HCT116 (cell line): ENCODE data around the gene C14orf93. TPM values are rescaled to one million over a fixed set of nuclear protein-coding genes. Genes with fewer than 3 reads are reported as not detected.

Source experiments
- ATAC-seq: fragments of 200-7000 bp; cut with Tn5 transposase; 2 replicates; pipeline ENCODE4 v1.9.1; 2020; ENCODE audit warnings: mild to moderate bottlenecking, moderate library complexity
- BruUV-seq: library from RNA; stranded (reverse); fragments of 400-500 nt; replicated peaks from 2 replicates; lab custom pipeline; 2021; lab: Mats Ljungman, UMichigan
- CTCF ChIA-PET: fragments of 300-600 bp; sonication (Branson Sonifier 250); formaldehyde crosslinking; loops from one replicate; lab custom pipeline; 2021; ENCODE audit warnings: antibody characterized with exemption; lab: Charles Lee
- POLR2A ChIA-PET: fragments of 300-600, 350-600 bp; sonication (Branson Sonifier 250); formaldehyde crosslinking; loops from one replicate; lab custom pipeline; 2021; ENCODE audit warnings: antibody characterized with exemption; lab: Charles Lee
- RAD21 ChIA-PET, 2 experiments: fragments of 300-600 bp; sonication (Branson Sonifier 250); formaldehyde crosslinking; loops; one replicate each; lab custom pipeline; 2023; ENCODE audit warnings: low total read pairs in 2 of 2; ENCODE audit not compliant: uncharacterized antibody in 2 of 2, unreplicated experiment in 2 of 2, low non-redundant PET in 1 of 2; lab: Charles Lee
- DNase-seq: peaks from one replicate; pipeline ENCODE4 v3.0.0-alpha.2; 2010; ENCODE audit warnings: low read depth, low spot score
- H2AFZ ChIP-seq: fragments of 200-600 bp; shearing (Covaris generic), sonication (generic); 2 replicates; pipeline ENCODE4 v1.6.1; 2017; ENCODE audit warnings: low read depth, mixed run types, mixed read lengths, antibody characterized with exemption, low read length; ENCODE audit not compliant: poor library complexity, severe bottlenecking
- H3K27ac ChIP-seq: 2 replicates; pipeline ENCODE4 v1.5.1; 2012; ENCODE audit warnings: low read depth, low read length
- H3K27me3 ChIP-seq: fragments of 200-600 bp; sonication (generic); 2 replicates; pipeline ENCODE4 v1.6.1; 2016; ENCODE audit warnings: mixed run types, low read length, mixed read lengths; ENCODE audit not compliant: insufficient read depth
- H3K36me3 ChIP-seq, 2 experiments: fragments of 200-500 bp in 1 of 2; fragments of 200-600 bp in 1 of 2; sonication (Bioruptor generic) in 1 of 2; sonication (generic) in 1 of 2; 2 replicates each; pipeline versions ENCODE4 v1.5.1 to v1.6.1; 2014 to 2016; ENCODE audit warnings: low read length in 2 of 2, inconsistent platforms in 1 of 2, mixed read lengths in 1 of 2, mixed run types in 1 of 2; ENCODE audit not compliant: insufficient read depth in 2 of 2, control insufficient read depth in 1 of 2
- H3K4me1 ChIP-seq, 2 experiments: fragments of 200-600 bp in 1 of 2; sonication (generic) in 1 of 2; 2 replicates each; pipeline versions ENCODE4 v1.5.1 to v1.6.1; 2012 to 2017; ENCODE audit warnings: low read length in 2 of 2, inconsistent platforms in 1 of 2, mild to moderate bottlenecking in 1 of 2, mixed read lengths in 1 of 2, mixed run types in 1 of 2, moderate library complexity in 1 of 2; ENCODE audit not compliant: insufficient read depth in 2 of 2, control insufficient read depth in 1 of 2
- H3K4me2 ChIP-seq: fragments of 200-600 bp; sonication (generic); 2 replicates; pipeline ENCODE4 v1.6.1; 2017; ENCODE audit warnings: mixed run types, low read length, mixed read lengths
- H3K4me3 ChIP-seq, 2 experiments: fragments of 200-600 bp in 1 of 2; sonication (generic) in 1 of 2; replicated peaks in 1 of 2; 2 replicates each; pipeline ENCODE4 v1.5.1; 2011 to 2016; ENCODE audit warnings: low read length in 2 of 2, control low read depth in 1 of 2, low read depth in 1 of 2, mild to moderate bottlenecking in 1 of 2, mixed read lengths in 1 of 2, mixed run types in 1 of 2
- H3K79me2 ChIP-seq: fragments of 200-600 bp; sonication (generic); 2 replicates; pipeline ENCODE4 v1.6.1; 2017; ENCODE audit warnings: mild to moderate bottlenecking, mixed run types, low read length, moderate library complexity, mixed read lengths; ENCODE audit not compliant: insufficient read depth
- H3K9ac ChIP-seq: fragments of 200-600 bp; sonication (generic); 2 replicates; pipeline ENCODE4 v1.6.1; 2016; ENCODE audit warnings: low read length, mixed read lengths
- H3K9me2 ChIP-seq: fragments of 200-600 bp; sonication (generic), shearing (Covaris generic); 2 replicates; pipeline ENCODE4 v1.6.1; 2017; ENCODE audit warnings: mixed run types, mild to moderate bottlenecking, moderate library complexity; ENCODE audit not compliant: insufficient read depth
- H3K9me3 ChIP-seq, 2 experiments: fragments of 200-500 bp in 1 of 2; fragments of 200-600 bp in 1 of 2; sonication (Bioruptor generic) in 1 of 2; sonication (generic) in 1 of 2; 2 replicates each; pipeline ENCODE4 v1.6.1; 2014 to 2017; ENCODE audit warnings: low read length in 2 of 2, mixed read lengths in 2 of 2, inconsistent platforms in 1 of 2, low read depth in 1 of 2, mild to moderate bottlenecking in 1 of 2, mixed run types in 1 of 2, moderate library complexity in 1 of 2; ENCODE audit not compliant: control insufficient read depth in 1 of 2, insufficient read depth in 1 of 2
- H4K20me1 ChIP-seq: fragments of 200-600 bp; sonication (generic), shearing (Covaris generic); 2 replicates; pipeline ENCODE4 v1.6.1; 2017; ENCODE audit warnings: mixed run types, mild to moderate bottlenecking, moderate library complexity; ENCODE audit not compliant: insufficient read depth
- ATF3 ChIP-seq: IDR thresholded peaks from 2 replicates; pipeline ENCODE4 v1.6.1; 2012
- CEBPB ChIP-seq: IDR thresholded peaks from 2 replicates; pipeline ENCODE4 v1.6.1; 2012; ENCODE audit warnings: low read depth
- CTCF ChIP-seq, 3 experiments: fragments of 200-600 bp in 1 of 3; sonication (generic) in 1 of 3; IDR thresholded peaks in 2 of 3; conservative IDR thresholded peaks in 1 of 3; 2 replicates each; pipeline ENCODE4 v1.5.1; 2012 to 2017; ENCODE audit warnings: low read depth in 2 of 3, low read length in 2 of 3, antibody characterized with exemption in 1 of 3, borderline replicate concordance in 1 of 3, control low read depth in 1 of 3, mild to moderate bottlenecking in 1 of 3, mixed read lengths in 1 of 3, mixed run types in 1 of 3, moderate library complexity in 1 of 3; ENCODE audit not compliant: insufficient read depth in 1 of 3
- EGR1 ChIP-seq: IDR thresholded peaks from 2 replicates; pipeline ENCODE4 v1.6.1; 2012; ENCODE audit warnings: low read depth
- ELF1 ChIP-seq: IDR thresholded peaks from 2 replicates; pipeline ENCODE4 v1.6.1; 2012; ENCODE audit warnings: low read depth, borderline replicate concordance
- EZH2 ChIP-seq: fragments of 200-600 bp; sonication (generic); IDR thresholded peaks from 2 replicates; pipeline ENCODE4 v1.6.1; 2017; ENCODE audit warnings: antibody characterized with exemption, mixed run types
- FOSL1 ChIP-seq: IDR thresholded peaks from 2 replicates; pipeline ENCODE4 v1.6.1; 2012; ENCODE audit warnings: low read depth
- POLR2A ChIP-seq: IDR thresholded peaks from 2 replicates; pipeline ENCODE4 v1.7.0; 2011; ENCODE audit warnings: borderline replicate concordance; ENCODE audit not compliant: insufficient read depth, insufficient read length; ENCODE audit errors: extremely low read depth
- POLR2AphosphoS5 ChIP-seq: IDR thresholded peaks from 2 replicates; pipeline ENCODE4 v1.6.1; 2011; ENCODE audit warnings: mild to moderate bottlenecking, low read depth, low read length, moderate library complexity
- REST ChIP-seq: IDR thresholded peaks from 2 replicates; pipeline ENCODE4 v1.6.1; 2012; ENCODE audit warnings: low read depth
- SIN3A ChIP-seq: IDR thresholded peaks from 2 replicates; pipeline ENCODE4 v1.6.1; 2012; ENCODE audit warnings: low read depth
- SP1 ChIP-seq: IDR thresholded peaks from 2 replicates; pipeline ENCODE4 v1.6.1; 2012; ENCODE audit warnings: low read depth
- SRF ChIP-seq: IDR thresholded peaks from 2 replicates; pipeline ENCODE4 v1.6.1; 2012; ENCODE audit warnings: low read depth
- TCF7L2 ChIP-seq: IDR thresholded peaks from 2 replicates; pipeline ENCODE4 v1.7.0; 2011; ENCODE audit warnings: borderline replicate concordance, inconsistent platforms; ENCODE audit not compliant: insufficient read depth, insufficient read length; ENCODE audit errors: extremely low read depth
- YY1 ChIP-seq: IDR thresholded peaks from 2 replicates; pipeline ENCODE4 v1.6.1; 2011; ENCODE audit warnings: low read length, low read depth, moderate library complexity, mild to moderate bottlenecking; ENCODE audit not compliant: insufficient replicate concordance; ENCODE audit errors: extremely low read depth
- ZBTB33 ChIP-seq: IDR thresholded peaks from 2 replicates; pipeline ENCODE4 v1.6.1; 2011; ENCODE audit warnings: mild to moderate bottlenecking, low read length, moderate library complexity; ENCODE audit not compliant: insufficient replicate concordance; ENCODE audit errors: extremely low read depth
- ZFX ChIP-seq: fragments of 450-650 bp; IDR thresholded peaks from 2 replicates; pipeline ENCODE4 v1.6.1; 2017
- ZNF274 ChIP-seq: fragments of 200-500 bp; sonication (Bioruptor generic); IDR thresholded peaks from 2 replicates; pipeline ENCODE4 v1.6.1; 2014; ENCODE audit warnings: mild to moderate bottlenecking, low read depth, low read length, inconsistent platforms
- intact Hi-C: fragments of 100-400 bp; cut with micrococcal nuclease; formaldehyde crosslinking; loops from 2 replicates; pipeline ENCODE4 v1.10.0; 2022
- total RNA-seq: library from RNA; stranded (reverse); gene quantifications from one replicate; pipeline ENCODE4 v1.2.1, GENCODE V29; 2021; ENCODE audit not compliant: unreplicated experiment
- TF ChIP-seq, protein P1 (sequence below): IDR thresholded peaks from 2 replicates; pipeline ENCODE4 v1.6.1; 2012

C14orf93 gene
- total RNA-seq, 1 experiment from 2014 or later: 13.7 TPM

DNA sequence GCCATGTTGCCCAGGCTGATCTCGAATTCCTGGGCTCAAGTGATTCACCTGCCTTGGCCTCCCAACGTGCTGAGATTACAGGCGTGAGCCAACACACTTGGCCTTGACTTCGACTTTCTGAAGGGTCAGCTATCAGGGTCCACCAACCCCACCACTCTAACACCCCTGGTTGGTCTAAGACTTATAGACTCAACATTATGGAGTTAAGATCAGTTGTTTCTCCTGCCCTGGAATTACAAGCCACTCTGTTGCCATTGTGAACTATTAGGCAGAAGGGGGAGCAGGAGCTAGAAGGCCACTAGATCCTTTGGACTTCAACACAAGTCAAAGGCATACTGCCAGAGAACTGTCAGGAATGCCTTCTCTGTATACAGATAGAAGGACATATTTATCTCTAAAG, 30.2 kb upstream of the C14orf93 start:
- ChIA-PET RAD21 (no interaction called here), POLR2A (no interaction called here)
- H3K27me3 ChIP-seq: no peaks in the 10 kb centered on the region
- no peaks in the 10 kb centered on the region for H3K9me2 ChIP-seq
- H4K20me1 ChIP-seq: no peaks in the 10 kb centered on the region
- peaks cover 4 to 8% of the 10 kb centered on the region in 2 experiments; a peak in 3 of 4 replicates for H3K4me1 ChIP-seq
- intact Hi-C loops: no loop called here
- no peak overlapping the region for H3K4me2 ChIP-seq
- TF ChIP-seq REST: no peak
- no peak for TF ChIP-seq CEBPB
- TF ChIP-seq FOSL1: no peak
- TF ChIP-seq POLR2AphosphoS5: no peak
- TF ChIP-seq ZNF274: no peak
- TF ChIP-seq POLR2A: no peak
- no peak for TF ChIP-seq ZFX
- no peak for TF ChIP-seq ELF1
- no peak for TF ChIP-seq ZBTB33
- TF ChIP-seq EGR1: no peak
- TF ChIP-seq, protein P1, sequence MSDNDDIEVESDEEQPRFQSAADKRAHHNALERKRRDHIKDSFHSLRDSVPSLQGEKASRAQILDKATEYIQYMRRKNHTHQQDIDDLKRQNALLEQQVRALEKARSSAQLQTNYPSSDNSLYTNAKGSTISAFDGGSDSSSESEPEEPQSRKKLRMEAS: no peak
- TF ChIP-seq EZH2: no peak
- no peak for TF ChIP-seq TCF7L2
- TF ChIP-seq CTCF (IDR thresholded peaks at IDR 0.05 in 2 of 3, conservative IDR thresholded peaks at IDR 0.05 in 1 of 3; ENCODE audit: borderline replicate concordance in 1 of 3, insufficient read depth in 1 of 3, low read depth in 2 of 3, low read length in 2 of 3): no peak
- no peak for TF ChIP-seq ATF3
- no peak for TF ChIP-seq SIN3A
- no peak for TF ChIP-seq SP1
- no peak for TF ChIP-seq YY1
- TF ChIP-seq SRF: no peak
- TF ChIP-seq, all 23 proteins: peak for 0
- H2AFZ ChIP-seq: no peak overlapping the region
- no peaks in the 10 kb centered on the region for H3K36me3 ChIP-seq
- no peaks in the 10 kb centered on the region for H3K79me2 ChIP-seq
- no TSS peak for BruUV-seq
- CTCF ChIA-PET: no interaction called here
- ATAC-seq (no peak), DNase-seq (no peak)
- no peak overlapping the region for H3K4me3 ChIP-seq
- no peak overlapping the region for H3K9ac ChIP-seq
- H3K27ac ChIP-seq: no peak overlapping the region
- H3K9me3 ChIP-seq: no peaks in the 10 kb centered on the region
